SH-SY5Y (cell line): Measurements from ENCODE around the gene TCP11.

Experiments
- GATA2 ChIP-seq: IDR thresholded peaks from 2 replicates; pipeline ENCODE4 v1.6.1; 2011; ENCODE audit warnings: mild to moderate bottlenecking, low read depth, low read length
- GATA3 ChIP-seq: IDR thresholded peaks from 2 replicates; pipeline ENCODE4 v1.6.1; 2011; ENCODE audit warnings: low read depth, mild to moderate bottlenecking, low read length, moderate library complexity

GRCh38 chr6:35185971-35186370 is 44.8 kb upstream of the TCP11 start:
- TF ChIP-seq GATA2 (no peak), GATA3 (no peak)
